Neural crest cell (in vitro differentiated cells): ENCODE data around the gene MYO7A. TPM values are rescaled to one million over a fixed set of nuclear protein-coding genes. Genes with fewer than 3 reads are reported as not detected.

Experiments used
- DNase-seq: peaks from one replicate; pipeline ENCODE4 v3.0.0; 2021; ENCODE audit warnings: low read depth, mixed read lengths, low spot score
- H3K27ac Mint-ChIP-seq: one replicate; pipeline ENCODE4 v1.8.0; 2021; ENCODE audit warnings: mild to moderate bottlenecking, mixed read lengths; ENCODE audit not compliant: unreplicated experiment
- H3K27me3 Mint-ChIP-seq: 2 replicates; pipeline ENCODE4 v1.8.0; 2021; ENCODE audit warnings: low read depth, mild to moderate bottlenecking, mixed read lengths
- H3K36me3 Mint-ChIP-seq: 2 replicates; pipeline ENCODE4 v1.8.0; 2021; ENCODE audit warnings: low read depth, mild to moderate bottlenecking, mixed read lengths
- H3K4me1 Mint-ChIP-seq: 2 replicates; pipeline ENCODE4 v1.8.0; 2021; ENCODE audit warnings: mixed read lengths
- H3K4me3 Mint-ChIP-seq: one replicate; pipeline ENCODE4 v1.8.0; 2021; ENCODE audit warnings: mild to moderate bottlenecking, mixed read lengths
- H3K9me3 Mint-ChIP-seq: 2 replicates; pipeline ENCODE4 v1.8.0; 2021; ENCODE audit warnings: mixed read lengths
- CTCF ChIP-seq: fragments of 200-600 bp; sonication (generic); conservative IDR thresholded peaks from 2 replicates; pipeline ENCODE4 v1.5.0; 2021; ENCODE audit warnings: antibody characterized with exemption, mild to moderate bottlenecking
- long read RNA-seq: library from polyadenylated mRNA; unstranded; transcript quantifications from one replicate; pipeline ENCODE4 v2.0.0, GENCODE V29; 2020
- total RNA-seq: library from RNA; stranded (reverse); gene quantifications from 2 replicates; pipeline ENCODE4 v1.2.1, GENCODE V29; 2021

Gene MYO7A
- total RNA-seq: 2.1 and 2.5 TPM in 2 replicates
- long read RNA-seq, partial matches to known transcripts: 2 of 4 reads
- long read RNA-seq, other reads (novel, unspliced or antisense): 2 of 4 reads

- H3K36me3 Mint-ChIP-seq: no peaks in the 10 kb centered on the region
- H3K4me3 Mint-ChIP-seq: peak within 1 kb of the TSS; percentile 77
- peak; percentile 61 for DNase-seq
- no peak for TF ChIP-seq CTCF
- peak within 1 kb of the TSS; percentile 80 for H3K27ac Mint-ChIP-seq
- no peaks in the 10 kb centered on the region for H3K9me3 Mint-ChIP-seq
- no peaks in the 10 kb centered on the region for H3K27me3 Mint-ChIP-seq
- H3K4me1 Mint-ChIP-seq: peaks cover 33% of the 10 kb centered on the region
These were observed at the start of gene MYO7A for GRCh38 chr11:77127920-77128691. TSS of gene MYO7A (plus strand) at chr11:77128246. CDS start at chr11:77130635, 2,389 bp downstream.

GRCh38 chr11:77079666-77080065 is 48.4 kb upstream of the MYO7A start:
- Mint-ChIP-seq H3K27me3 (no peaks in the 10 kb centered on the region), H3K9me3 (peaks cover 6% of the 10 kb centered on the region), H3K4me1 (peaks cover 17% of the 10 kb centered on the region)

GRCh38 chr11:77080643-77081210 is 47.3 kb upstream of the MYO7A start:
- no peak overlapping the region for H3K4me3 Mint-ChIP-seq
- peaks cover 19% of the 10 kb centered on the region for H3K4me1 Mint-ChIP-seq
- TF ChIP-seq CTCF: no peak
- DNase-seq: no peak
- no peaks in the 10 kb centered on the region for H3K27me3 Mint-ChIP-seq
- H3K27ac Mint-ChIP-seq: no peak overlapping the region
- H3K9me3 Mint-ChIP-seq: peaks cover 6% of the 10 kb centered on the region
- H3K36me3 Mint-ChIP-seq: peaks cover 4% of the 10 kb centered on the region

More at GRCh38 chr11:77079666-77080065, 48.4 kb upstream of the MYO7A start:
- no peak overlapping the region for H3K4me3 Mint-ChIP-seq
- H3K36me3 Mint-ChIP-seq: peaks cover 4% of the 10 kb centered on the region
- H3K27ac Mint-ChIP-seq: no peak overlapping the region
- no peak for TF ChIP-seq CTCF
- no peak for DNase-seq

- peak overlapping the region; percentile 67 for H3K27ac Mint-ChIP-seq
- peaks cover 6% of the 10 kb centered on the region for H3K9me3 Mint-ChIP-seq
- no peak for DNase-seq
- peaks cover 4% of the 10 kb centered on the region for H3K36me3 Mint-ChIP-seq
- no peak for TF ChIP-seq CTCF
- H3K27me3 Mint-ChIP-seq: no peaks in the 10 kb centered on the region
- no peak overlapping the region for H3K4me3 Mint-ChIP-seq
- peaks cover 24% of the 10 kb centered on the region for H3K4me1 Mint-ChIP-seq
These were observed 46.6 kb upstream of the MYO7A start for GRCh38 chr11:77081381-77081851.

GRCh38 chr11:77081976-77082836 is 45.8 kb upstream of the MYO7A start:
- DNase-seq: no peak
- TF ChIP-seq CTCF: no peak

More at GRCh38 chr11:77081976-77082836, 45.8 kb upstream of the MYO7A start:
- Mint-ChIP-seq H3K9me3 (peaks cover 6% of the 10 kb centered on the region), H3K27ac (peak overlapping the region; percentile 95), H3K4me3 (peak overlapping the region; percentile 56), H3K27me3 (no peaks in the 10 kb centered on the region), H3K4me1 (peaks cover 28% of the 10 kb centered on the region), H3K36me3 (peaks cover 4% of the 10 kb centered on the region)
